HL-60 (cell line): ENCODE data around the gene INO80C.

ENCODE experiments used
- DNase-seq, 2 experiments: peaks; one replicate each; pipeline ENCODE4 v3.0.0-alpha.2; 2010 to 2020; ENCODE audit warnings: low read depth in 1 of 2, low spot score in 1 of 2
- H3K27ac ChIP-seq: fragments of 250-450 bp; sonication (Bioruptor Pico); replicated peaks from 2 replicates; pipeline ENCODE4 v1.5.1; 2020; ENCODE audit warnings: mild to moderate bottlenecking, moderate library complexity
- H3K27me3 ChIP-seq: fragments of 250-450 bp; sonication (Bioruptor Pico); 2 replicates; pipeline ENCODE4 v1.5.1; 2021; ENCODE audit warnings: mild to moderate bottlenecking, moderate library complexity; ENCODE audit not compliant: insufficient read depth, poor library complexity, severe bottlenecking
- H3K4me3 ChIP-seq: replicated peaks from 2 replicates; pipeline ENCODE4 v1.5.1; 2011; ENCODE audit warnings: mild to moderate bottlenecking, control low read depth, low read length; ENCODE audit not compliant: insufficient read depth
- CTCF ChIP-seq: IDR thresholded peaks from one replicate; pipeline ENCODE4 v1.5.1; 2011; ENCODE audit warnings: low read length, control low read depth, inconsistent platforms; ENCODE audit not compliant: insufficient read depth
- GABPA ChIP-seq: IDR thresholded peaks from 2 replicates; pipeline ENCODE4 v1.6.1; 2012; ENCODE audit warnings: low read depth
- POLR2AphosphoS5 ChIP-seq: IDR thresholded peaks from 2 replicates; pipeline ENCODE4 v1.6.1; 2012; ENCODE audit warnings: low read depth
- REST ChIP-seq: IDR thresholded peaks from 2 replicates; pipeline ENCODE4 v1.6.1; 2012; ENCODE audit warnings: low read depth; ENCODE audit not compliant: insufficient replicate concordance
- SPI1 ChIP-seq: IDR thresholded peaks from 2 replicates; pipeline ENCODE4 v1.6.1; 2012; ENCODE audit warnings: low read depth, mild to moderate bottlenecking, borderline replicate concordance

INO80C gene

GRCh38 chr18:35522130-35522959, 24.6 kb upstream of the INO80C start:
- Histone ChIP-seq H3K27ac (no peak overlapping the region), H3K4me3 (no peak overlapping the region), H3K27me3 (no peaks in the 10 kb centered on the region)
- DNase-seq, result no peak
- no peak for TF ChIP-seq GABPA
- TF ChIP-seq POLR2AphosphoS5, result no peak
- no peak for TF ChIP-seq SPI1
- no peak for TF ChIP-seq CTCF
- no peak for TF ChIP-seq REST

GRCh38 chr18:35521133-35521532, 23.4 kb upstream of the INO80C start:
- H3K4me3 ChIP-seq, result no peak overlapping the region
- DNase-seq, result no peak
- TF ChIP-seq CTCF (no peak), POLR2AphosphoS5 (no peak), GABPA (no peak), REST (no peak)
- no peak overlapping the region for H3K27ac ChIP-seq
- H3K27me3 ChIP-seq, result no peaks in the 10 kb centered on the region

- Histone ChIP-seq H3K27me3 (no peaks in the 10 kb centered on the region), H3K27ac (no peak overlapping the region), H3K4me3 (no peak overlapping the region)
- no peak for DNase-seq
- TF ChIP-seq POLR2AphosphoS5 (no peak), CTCF (no peak), SPI1 (no peak), REST (no peak), GABPA (no peak)
Measured at GRCh38 chr18:35519148-35519899, 21.6 kb upstream of the INO80C start.
